ENCODE data around the gene HPN.
"Not testable (repeated sequence)": the region's sequence is repeated elsewhere in the genome, so short reads cannot be mapped to it uniquely, and the experiment has no call there.

The HPN gene

DNA sequence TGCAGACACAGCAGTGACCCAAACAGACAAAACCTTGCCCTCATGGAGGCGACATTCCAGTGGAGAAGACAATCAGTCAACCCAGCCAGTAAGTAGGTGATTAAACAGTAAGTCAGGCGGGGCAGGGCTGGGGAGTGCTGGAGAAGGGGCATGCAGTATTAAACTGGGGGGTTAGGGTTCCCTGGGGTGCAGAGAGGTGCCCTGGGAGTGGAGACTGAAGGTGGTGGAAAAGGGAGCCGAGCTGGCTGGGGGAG is 42.9 kb downstream of the HPN start:
- no peak for DNase-seq (ENCODE audit: low spot score)

DNA sequence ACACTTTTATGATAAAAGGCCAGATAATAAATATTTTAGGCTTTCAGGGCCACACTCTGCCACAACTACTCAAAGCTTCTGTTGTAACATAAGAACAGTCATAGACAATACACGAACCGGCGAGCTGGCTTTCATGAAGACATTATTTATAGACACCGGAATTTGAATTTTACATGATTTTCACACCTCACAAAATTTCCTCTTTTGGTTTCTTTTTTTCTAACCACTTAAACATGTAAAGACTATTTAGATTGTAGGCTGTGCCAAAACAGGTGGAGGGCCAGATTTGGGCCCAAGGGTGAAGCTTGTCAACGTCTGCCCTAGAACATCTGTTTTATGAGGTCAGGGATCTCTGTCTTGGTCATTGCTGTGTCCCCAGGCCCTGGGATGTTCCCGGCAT is 44.4 kb downstream of the HPN start:
- no peak for DNase-seq (ENCODE audit: low spot score)

DNA sequence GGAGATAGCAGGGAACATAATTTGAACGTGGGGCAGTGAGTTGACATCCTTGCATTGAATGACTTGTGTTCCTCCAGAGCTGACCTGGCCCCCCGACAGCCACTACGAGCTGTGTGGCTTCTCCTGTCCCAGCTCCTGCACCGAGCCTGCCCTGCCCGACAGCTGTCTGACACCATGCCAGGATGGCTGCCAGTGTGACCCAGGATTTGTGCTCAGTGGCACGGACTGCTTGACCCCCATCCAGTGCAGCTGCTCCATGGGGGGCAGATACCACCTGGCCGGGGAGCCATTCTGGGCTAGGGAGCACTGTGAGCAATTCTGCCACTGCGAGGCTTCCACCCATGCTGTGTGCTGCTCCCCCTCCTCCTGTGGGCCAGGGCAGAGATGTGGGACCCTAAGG is 44.9 kb downstream of the HPN start:
- DNase-seq (ENCODE audit: low spot score) = no peak

DNA sequence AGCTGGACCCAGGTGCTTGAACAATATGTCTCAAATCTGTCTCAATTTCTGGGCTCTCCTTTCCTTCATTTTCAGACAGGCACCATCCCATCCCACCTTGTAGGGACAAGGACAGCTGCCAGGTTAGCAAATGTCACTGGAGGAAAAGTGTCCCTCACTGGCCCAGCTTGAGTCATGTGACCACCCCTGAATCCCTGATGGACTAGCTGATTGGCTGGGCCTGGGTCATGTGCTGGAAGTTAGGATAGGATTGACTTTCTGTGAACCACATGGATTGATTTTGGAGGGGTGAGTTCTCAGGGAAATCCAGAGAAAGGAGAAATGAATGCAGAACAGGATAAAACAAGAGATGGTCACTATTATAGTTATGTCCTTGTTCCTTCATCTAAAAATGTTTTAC is 45.9 kb downstream of the HPN start:
- DNase-seq (ENCODE audit: low spot score) = no peak

DNA sequence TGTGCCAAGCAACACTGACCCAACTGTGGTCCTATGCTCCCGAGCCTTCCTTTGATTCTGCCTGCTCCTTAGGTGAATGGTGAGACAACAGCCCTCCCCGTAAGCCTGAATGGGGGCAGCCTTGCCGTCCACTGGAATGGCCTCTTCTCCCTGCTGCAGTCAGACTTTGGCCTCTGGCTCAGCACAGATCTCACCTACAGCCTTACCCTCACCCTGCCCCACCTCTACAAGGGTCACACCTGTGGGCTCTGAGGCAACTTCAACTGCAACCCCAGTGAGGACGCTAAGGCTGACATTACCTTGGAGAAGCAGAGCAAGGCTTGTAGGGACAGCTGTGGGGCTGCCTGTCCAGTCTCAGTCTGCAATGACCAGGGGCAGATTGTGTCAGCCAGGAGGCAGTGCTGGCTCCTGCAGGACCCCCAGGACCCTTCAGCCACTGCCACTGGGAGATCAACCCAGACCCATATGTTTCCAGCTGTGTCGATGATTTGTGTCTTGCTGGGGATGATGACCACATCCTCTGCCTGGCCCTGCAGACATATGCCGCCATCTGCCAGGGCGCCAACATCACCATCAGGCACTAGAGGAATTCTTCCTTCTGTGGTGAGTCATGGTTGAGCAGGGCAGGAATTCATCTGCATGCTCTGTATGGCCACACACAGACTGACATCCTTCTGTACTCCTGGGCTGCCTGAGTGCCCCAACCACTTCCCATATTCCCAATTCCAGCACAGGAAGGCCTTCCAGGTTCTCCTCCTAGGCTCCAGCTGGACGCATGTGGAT is 46.8 kb downstream of the HPN start:
- no peak for DNase-seq (ENCODE audit: low spot score)

DNA sequence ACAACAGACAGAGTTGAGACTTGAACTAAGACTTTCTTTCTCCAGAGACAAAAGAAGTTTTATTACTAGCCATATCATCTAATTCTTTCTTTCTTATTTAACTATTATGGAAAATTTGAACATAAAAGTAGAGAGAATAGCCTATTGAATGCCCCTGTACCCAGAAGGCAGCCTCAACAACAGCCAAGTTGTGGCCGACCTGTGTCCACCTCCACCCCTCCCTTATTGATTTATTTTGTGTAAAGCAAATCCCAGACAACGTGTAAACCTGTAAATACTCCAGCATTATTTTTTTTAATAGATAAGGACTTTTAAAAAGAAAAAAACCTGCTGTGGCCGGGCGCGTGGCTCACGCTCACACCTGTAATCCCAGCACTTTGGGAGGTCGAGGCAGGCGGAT is 48.0 kb downstream of the HPN start:
- no peak for DNase-seq (ENCODE audit: low spot score)

DNA sequence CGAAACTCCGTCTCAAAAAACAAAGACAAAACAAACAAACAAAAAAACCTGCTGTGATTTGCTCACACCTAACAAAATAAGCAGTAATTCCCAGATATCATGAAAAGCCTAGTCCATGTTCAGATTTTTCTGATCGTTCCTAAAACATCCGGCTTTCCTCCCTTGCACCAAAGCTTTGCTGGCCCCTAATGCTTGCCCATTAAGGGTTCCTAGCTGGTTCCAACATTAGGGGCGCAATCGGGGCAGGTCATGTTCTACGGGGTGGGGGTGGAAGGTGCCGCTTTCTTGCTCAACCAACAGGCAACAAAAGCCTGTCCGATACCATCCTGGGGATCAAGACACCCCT is 48.6 kb downstream of the HPN start:
- no peak for DNase-seq (ENCODE audit: low spot score)

DNA sequence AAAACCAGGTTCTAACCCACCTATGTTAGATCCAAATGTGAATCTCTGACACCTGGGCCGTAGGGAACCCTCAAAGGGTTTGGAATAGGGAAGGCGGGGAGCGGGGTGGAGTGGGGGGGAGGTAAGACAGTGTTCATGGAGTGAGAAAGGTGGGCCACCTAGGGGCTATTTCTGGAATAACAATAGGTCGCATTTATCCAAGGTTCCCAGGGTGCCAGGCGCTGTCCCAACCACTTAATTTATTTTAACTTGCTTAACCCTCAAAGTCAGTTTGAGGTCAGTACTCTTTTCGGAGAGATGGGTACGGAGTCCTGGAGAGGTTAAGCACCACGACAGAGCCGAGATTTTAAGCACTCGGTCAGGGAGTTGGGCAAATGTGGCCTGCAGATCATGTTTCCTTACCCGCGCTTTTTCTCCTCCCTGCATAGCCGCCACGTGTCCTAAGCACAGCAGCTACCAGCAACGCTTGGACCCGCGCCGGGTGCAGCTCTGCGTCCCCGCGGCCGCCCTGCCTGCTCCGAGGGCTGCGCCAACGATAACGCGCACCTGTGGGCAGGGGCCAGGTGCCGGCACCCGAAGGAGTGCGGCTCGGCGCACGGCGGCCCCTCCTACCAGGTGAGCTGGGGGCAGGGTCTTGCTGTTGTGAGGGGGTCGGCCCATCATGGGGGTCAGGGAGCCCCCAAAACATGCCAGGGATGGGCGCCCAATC is 49.1 kb downstream of the HPN start:
- peak; percentile 85 for DNase-seq (ENCODE audit: low spot score)

GRCh38 chr19:35093430-35093829 is 51.9 kb downstream of the HPN start:
- no peak for DNase-seq (ENCODE audit: low spot score)

DNA sequence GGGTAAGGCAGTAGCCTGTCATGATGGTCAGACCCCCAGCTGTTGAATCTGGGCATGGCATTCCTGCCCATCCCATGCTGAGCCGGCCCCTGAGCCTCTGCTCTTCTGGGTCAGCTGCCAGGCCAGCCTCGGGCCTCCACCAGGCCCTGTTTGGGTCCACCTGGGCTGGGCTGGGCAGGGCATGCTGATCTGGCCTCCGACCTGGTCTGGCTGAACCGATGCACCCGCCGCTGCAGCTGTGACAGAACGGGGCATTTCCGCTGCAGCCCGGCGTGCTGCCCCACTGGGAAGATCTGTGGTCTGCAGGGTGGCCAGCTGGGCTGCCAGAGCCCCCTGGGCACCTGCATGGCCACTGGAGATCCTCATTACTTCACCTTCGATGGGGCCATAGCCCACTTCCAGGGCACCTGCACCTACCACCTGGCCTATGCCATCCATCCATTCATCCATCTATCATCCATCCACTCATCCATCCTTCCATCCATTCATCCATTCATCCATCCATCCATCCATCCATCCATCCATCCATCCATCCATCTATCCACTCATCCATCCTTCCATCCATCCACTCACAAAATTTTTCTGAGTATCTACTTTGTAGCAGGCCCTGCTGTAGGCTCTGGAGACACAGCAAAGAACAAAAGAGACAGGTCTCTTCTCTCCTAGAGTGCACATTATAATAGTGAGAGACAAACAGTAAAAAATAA is 52.6 kb downstream of the HPN start:
- DNase-seq (ENCODE audit: low spot score) = no peak

DNA sequence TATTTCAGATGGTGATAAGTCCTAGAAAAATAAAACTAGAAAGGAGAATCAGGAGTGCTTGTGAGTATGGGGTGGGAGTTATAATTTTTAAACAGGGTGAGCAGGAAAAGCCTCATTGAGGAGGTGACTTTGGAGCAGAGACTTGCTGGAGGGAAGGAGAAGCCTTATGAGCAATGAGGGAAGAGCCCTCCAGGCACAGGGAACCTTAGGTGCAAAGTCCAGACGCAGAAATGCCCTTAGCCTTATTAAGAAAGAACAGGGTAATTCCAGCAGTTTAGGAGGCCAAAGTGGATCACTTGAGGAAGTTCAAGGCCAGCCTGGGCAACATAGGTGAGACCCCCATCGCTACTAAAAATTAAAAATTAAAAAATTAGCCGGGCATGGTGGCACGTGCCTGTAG is 53.1 kb downstream of the HPN start:
- DNase-seq (ENCODE audit: low spot score) = no peak

GRCh38 chr19:35095667-35096368 is 54.3 kb downstream of the HPN start:
- no peak for DNase-seq (ENCODE audit: low spot score)

DNA sequence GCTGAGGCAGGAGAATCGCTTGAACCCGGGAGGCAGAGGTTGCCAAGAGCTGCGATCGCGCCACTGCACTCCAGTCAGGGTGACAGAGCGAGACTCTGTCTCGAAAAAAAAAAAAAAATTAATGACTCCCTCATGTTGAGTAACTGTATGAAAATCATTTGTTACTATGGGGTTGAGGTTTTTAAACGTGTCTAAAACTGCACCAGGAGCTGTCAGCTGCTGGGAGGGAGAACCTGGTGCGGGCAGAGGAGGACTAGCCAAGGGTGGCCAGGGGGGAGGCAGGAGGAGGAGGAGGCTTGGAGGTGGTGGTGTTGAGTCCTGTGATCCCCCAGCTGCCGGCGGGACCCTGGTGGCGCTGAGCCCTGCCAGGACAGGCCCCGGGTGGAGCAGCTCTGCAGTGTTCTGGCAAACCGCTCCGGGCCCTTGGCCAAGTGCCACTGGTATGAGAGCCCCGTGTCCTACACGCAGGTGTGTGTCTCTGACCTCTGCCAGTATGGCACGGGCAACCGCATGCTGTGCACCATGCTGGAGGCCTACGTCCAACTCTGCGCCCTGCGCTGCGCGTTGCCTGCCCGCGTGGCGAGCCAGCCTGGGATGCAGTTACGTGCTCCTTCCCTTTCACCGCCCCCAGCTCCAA is 57.0 kb downstream of the HPN start:
- DNase-seq (ENCODE audit: low spot score) = no peak

DNA sequence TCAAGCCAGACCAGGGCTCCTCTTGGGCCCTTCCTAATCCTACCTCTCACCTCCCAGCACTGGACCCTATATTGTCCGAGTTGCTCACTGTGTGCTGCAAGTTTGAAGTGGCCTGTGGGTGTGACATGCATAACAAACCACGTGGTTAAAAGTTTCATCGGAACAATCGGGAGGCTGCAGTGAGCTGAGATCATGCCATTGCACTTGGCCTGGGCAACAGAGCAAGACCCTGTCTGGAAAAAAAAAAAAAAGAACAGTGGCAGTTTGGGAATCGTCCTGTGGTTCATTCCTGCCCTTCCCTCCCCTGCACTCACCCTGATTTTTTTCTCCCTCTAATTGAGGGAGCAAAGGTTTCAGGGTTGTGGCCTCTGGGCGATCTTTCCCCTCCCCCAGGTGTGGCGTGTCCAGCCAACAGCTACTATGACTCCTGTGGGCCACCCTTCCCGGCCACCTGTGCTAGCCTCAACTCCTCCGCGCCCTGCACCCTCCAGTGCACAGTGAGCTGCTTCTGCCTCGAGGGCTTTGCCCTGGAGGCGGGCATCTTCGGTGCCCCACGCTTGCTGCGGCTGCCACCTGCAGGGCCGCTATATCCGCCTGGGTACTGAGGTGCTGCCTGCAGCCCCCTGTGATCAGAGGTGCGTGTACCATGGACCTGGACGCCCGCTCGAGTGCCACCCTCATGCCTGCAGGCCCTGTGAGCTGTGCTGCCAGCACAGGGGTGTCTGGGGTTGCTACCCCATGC is 57.8 kb downstream of the HPN start:
- no peak for DNase-seq (ENCODE audit: low spot score)

GRCh38 chr19:35099897-35100275 is 58.4 kb downstream of the HPN start:
- DNase-seq (ENCODE audit: low spot score) = no peak

DNA sequence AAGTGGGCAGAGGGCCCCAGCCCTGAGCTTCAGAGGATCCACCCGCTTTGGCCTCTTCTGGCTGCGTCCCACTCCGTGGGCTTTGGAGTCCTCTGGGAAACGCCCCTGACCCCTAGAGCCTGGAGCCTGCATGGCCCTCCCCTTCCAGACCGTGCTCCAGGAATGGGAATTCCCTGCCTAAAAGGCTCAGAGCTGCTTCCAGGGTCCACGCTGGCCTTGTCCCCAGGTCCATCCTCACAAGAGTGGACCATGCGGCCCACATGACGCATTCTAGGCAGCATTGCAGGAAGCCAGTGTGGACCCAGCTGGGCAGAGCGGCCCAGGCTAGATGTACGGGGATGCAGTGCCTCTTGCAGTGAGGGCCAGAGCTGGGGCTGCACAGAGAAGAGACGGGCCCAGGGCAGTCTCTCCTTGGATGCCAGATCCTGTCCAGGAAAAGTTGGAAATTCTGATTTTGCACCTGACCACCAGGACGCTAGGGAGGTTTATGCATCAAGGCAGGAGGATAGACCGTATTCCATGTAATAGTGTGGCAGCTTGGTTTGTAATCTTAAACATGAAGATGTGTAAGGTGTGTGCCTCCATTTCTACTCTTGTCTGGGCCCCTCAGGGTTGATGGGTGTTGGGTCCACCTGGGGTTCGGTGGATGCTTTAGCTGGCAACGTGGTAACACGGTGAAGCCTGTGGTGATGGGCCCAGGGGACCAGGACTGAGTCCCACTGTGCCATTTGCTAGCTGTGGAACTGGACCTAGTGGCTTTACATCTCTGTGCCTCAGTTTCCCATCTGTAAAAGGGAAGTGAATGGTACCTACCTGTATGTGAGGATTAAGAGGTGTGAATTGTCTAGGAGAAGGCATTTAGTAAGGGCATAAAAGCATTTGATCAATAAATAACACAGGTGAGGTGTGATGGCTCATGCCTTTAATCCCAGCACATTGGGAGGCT is 59.3 kb downstream of the HPN start:
- no peak for DNase-seq (ENCODE audit: low spot score)

DNA sequence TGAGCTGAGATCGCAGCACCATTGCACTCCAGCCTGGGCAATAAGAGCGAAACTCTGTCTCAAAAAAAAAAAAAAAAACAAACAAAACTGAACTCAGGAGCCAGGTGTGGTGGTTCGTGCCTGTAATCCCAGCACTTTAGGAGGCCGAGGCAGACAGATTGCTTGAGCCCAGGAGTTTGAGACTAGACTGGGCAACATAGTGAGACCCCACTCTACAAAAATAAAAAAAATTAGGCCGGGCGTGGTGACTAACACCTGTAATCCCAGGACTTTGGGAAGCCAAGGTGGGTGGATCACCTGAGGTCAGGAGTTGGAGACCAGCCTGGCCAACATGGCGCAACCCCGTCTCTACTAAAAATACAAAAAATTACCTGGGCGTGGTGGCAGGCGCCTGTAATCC is 60.4 kb downstream of the HPN start:
- DNase-seq (ENCODE audit: low spot score) = not testable (repeated sequence)

- not testable (repeated sequence) for DNase-seq (ENCODE audit: low spot score)
Measured at GRCh38 chr19:35103614-35104013, 62.1 kb downstream of the HPN start.

- peak; percentile 21 for DNase-seq (ENCODE audit: low spot score)
Measured at GRCh38 chr19:35104361-35104760, 62.8 kb downstream of the HPN start.

- DNase-seq (ENCODE audit: low spot score) = no peak
Measured at GRCh38 chr19:35105047-35105410, 63.5 kb downstream of the HPN start.
